Cardiac muscle cell (in vitro differentiated cells and primary cell): ENCODE results near the gene GNLY. TPM values are rescaled to one million over a fixed set of nuclear protein-coding genes. Genes with fewer than 3 reads are reported as not detected.

Source experiments
- DNase-seq, 2 donors: peaks; one replicate each; pipeline versions ENCODE4 v3.0.0 to v3.0.0-alpha.2; 2010 to 2017; ENCODE audit warnings: low read depth in 1 of 2, low spot score in 1 of 2
- H3K27ac ChIP-seq: fragments of 200-600 bp; sonication (generic); 2 replicates; pipeline ENCODE4 v1.5.1; 2016
- H3K27me3 ChIP-seq: fragments of 200-600 bp; sonication (generic); 2 replicates; pipeline ENCODE4 v1.6.0; 2016; ENCODE audit warnings: control low read depth
- H3K36me3 ChIP-seq: fragments of 200-600 bp; sonication (generic); 2 replicates; pipeline ENCODE4 v1.5.1; 2016; ENCODE audit warnings: control low read depth
- H3K4me1 ChIP-seq: fragments of 200-600 bp; sonication (generic); 2 replicates; pipeline ENCODE4 v1.8.1; 2017; ENCODE audit warnings: low read depth, mild to moderate bottlenecking, mixed run types
- H3K4me3 ChIP-seq: fragments of 200-600 bp; sonication (generic); 2 replicates; pipeline ENCODE4 v1.5.1; 2016; ENCODE audit warnings: mild to moderate bottlenecking
- H3K9me3 ChIP-seq: fragments of 200-600 bp; sonication (generic); 2 replicates; pipeline ENCODE4 v1.5.1; 2017; ENCODE audit warnings: low read depth, mild to moderate bottlenecking, control low read depth
- polyA plus RNA-seq: library from polyadenylated mRNA; unstranded; fragments of >200 nt; fragmentation: Nextera tagmentation; extraction: Ambion mirVana; gene quantifications from 2 replicates; pipeline ENCODE4 v1.2.1, GENCODE V29; 2016
- total RNA-seq: library from RNA; depleted of rRNA; stranded (reverse); fragments of >200 nt; gene quantifications from 2 replicates; pipeline ENCODE4 v1.2.3, GENCODE V29; 2016
- TF ChIP-seq, protein P1 (sequence below): IDR thresholded peaks from 2 replicates; pipeline ENCODE4 v1.5.1; 2012; ENCODE audit warnings: low read depth, mild to moderate bottlenecking, low read length

The GNLY gene
- total and polyA plus RNA-seq, 2 experiments from 2014 or later: not detected

DNA sequence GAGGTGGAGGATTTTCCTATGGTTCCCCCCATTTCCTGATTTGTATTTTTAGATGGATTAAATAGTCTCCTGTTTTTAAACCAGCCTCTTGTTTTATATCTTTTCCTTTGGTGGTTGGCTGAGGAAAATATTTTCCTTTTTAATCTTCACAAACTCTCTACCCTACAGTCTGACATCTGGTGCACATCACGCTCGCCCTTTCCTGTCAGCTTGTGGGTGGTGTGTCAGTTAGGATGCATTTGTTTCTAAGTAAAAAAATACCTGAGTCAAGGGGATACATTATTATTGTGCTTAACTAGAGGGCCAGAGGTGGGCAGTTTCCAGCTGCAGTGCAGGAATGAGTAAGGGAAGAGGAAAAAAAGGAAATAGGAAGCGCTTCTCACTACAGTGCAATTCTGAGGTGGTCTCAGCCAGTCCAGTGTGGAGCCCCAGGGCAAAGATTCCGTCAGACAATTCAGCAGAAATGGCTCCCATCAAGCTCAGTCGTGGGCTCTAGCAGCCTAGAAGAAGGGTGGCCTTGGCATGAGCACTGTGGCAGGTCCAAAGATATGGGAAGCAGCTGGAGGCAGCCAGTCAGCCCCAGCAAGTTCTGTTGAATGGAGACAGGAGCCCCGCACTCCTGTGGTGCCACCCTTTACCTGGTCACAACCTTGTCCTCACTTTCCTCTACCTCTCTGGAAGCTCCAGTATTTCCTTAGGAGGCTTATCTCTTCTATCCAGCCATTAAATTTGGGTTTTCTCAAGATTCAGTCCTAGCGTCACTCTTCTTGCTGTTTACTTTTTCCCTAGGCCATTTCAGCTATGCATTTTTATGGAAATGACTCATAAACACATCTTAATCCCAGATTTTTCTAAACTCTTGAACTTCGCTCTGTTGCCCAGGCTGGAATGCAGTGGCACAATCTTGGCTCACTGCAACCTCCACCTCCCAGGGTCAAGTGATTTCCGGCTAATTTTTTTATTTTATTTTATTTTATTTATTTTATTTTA lies 44.7 kb upstream of the GNLY start:
- Histone ChIP-seq H3K36me3 (peaks cover 54% of the 10 kb centered on the region), H3K4me1 (no peaks in the 10 kb centered on the region), H3K27ac (no peak overlapping the region), H3K27me3 (no peaks in the 10 kb centered on the region), H3K9me3 (no peaks in the 10 kb centered on the region), H3K4me3 (no peak overlapping the region)
- peak in 1 of 2 donors; percentile 41 for DNase-seq
- TF ChIP-seq, protein P1, sequence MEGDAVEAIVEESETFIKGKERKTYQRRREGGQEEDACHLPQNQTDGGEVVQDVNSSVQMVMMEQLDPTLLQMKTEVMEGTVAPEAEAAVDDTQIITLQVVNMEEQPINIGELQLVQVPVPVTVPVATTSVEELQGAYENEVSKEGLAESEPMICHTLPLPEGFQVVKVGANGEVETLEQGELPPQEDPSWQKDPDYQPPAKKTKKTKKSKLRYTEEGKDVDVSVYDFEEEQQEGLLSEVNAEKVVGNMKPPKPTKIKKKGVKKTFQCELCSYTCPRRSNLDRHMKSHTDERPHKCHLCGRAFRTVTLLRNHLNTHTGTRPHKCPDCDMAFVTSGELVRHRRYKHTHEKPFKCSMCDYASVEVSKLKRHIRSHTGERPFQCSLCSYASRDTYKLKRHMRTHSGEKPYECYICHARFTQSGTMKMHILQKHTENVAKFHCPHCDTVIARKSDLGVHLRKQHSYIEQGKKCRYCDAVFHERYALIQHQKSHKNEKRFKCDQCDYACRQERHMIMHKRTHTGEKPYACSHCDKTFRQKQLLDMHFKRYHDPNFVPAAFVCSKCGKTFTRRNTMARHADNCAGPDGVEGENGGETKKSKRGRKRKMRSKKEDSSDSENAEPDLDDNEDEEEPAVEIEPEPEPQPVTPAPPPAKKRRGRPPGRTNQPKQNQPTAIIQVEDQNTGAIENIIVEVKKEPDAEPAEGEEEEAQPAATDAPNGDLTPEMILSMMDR: no peak

DNA sequence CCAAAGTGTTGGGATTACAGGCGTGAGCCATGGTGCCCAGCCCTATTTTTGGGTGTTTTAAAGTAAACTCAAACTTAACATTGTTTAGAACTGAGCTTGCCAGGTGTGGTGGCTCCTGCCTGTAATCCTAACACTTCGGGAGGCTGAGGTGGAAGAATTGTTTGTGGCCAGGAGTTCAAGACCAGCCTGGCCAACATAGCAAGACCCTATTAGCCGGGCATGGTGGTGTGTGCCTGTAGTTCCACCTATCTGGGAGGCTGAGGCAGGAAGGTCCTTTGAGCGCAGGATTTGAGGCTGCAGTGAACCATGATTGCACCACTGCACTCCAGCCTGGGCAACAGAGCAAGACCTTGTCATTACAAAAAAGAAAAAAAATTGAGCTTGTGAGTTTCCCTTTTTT lies 43.7 kb upstream of the GNLY start:
- TF ChIP-seq, protein P1: no peak
- H3K27ac ChIP-seq: no peak overlapping the region
- H3K27me3 ChIP-seq: no peaks in the 10 kb centered on the region
- no peaks in the 10 kb centered on the region for H3K9me3 ChIP-seq
- peaks cover 49% of the 10 kb centered on the region for H3K36me3 ChIP-seq
- no peaks in the 10 kb centered on the region for H3K4me1 ChIP-seq
- DNase-seq: no peak
- no peak overlapping the region for H3K4me3 ChIP-seq

DNA sequence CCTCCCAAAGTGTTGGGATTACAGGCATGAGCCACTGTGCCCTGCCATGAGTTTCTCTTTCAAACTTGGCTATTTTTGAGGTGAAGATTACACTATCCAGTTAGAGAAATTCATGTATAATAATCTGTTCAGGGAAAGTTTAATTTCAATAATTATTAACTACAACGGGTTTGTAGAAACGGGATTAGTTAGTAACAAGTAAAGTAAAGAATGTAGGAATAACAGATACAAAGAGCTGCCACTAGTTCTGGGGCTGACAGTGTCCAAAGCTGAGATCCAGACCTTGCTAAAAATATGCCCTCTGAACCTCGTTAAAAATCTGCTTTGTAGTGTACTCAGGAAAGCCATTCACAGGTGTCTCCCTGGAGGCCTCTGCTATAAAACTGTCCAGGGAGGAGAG lies 43.1 kb upstream of the GNLY start:
- no peak for DNase-seq
- Histone ChIP-seq H3K36me3 (peaks cover 44% of the 10 kb centered on the region), H3K9me3 (no peaks in the 10 kb centered on the region), H3K27me3 (no peaks in the 10 kb centered on the region), H3K4me3 (no peak overlapping the region), H3K27ac (no peak overlapping the region), H3K4me1 (no peaks in the 10 kb centered on the region)
- TF ChIP-seq, protein P1: no peak

DNA sequence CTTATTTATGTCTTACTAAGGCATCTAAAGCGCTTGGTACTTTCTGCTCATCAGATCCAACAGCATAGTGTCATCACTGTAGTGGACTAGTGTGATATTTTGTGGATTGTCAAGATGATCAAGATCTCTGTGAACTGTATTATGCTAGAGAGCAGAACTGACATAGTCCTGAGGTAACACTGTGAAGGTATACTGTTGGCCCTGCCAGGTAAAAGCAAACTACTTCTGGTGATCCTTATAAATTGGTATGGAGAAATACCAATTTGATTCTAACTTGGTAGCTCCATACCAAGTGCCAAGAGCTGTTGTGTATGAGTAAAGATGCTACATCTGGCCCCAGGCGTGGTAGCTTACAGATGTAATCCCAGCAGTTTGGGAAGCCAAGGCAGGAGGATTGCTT lies 42.1 kb upstream of the GNLY start:
- H3K27ac ChIP-seq: no peak overlapping the region

GRCh38 chr2:85653996-85654395 lies 40.2 kb upstream of the GNLY start:
- no peaks in the 10 kb centered on the region for H3K27me3 ChIP-seq
- peaks cover 20% of the 10 kb centered on the region for H3K36me3 ChIP-seq
- H3K4me3 ChIP-seq: no peak overlapping the region
- DNase-seq: no peak
- H3K9me3 ChIP-seq: no peaks in the 10 kb centered on the region
- no peaks in the 10 kb centered on the region for H3K4me1 ChIP-seq
- TF ChIP-seq, protein P1: no peak
- no peak overlapping the region for H3K27ac ChIP-seq

More for the DNA sequence above, 42.1 kb upstream of the GNLY start:
- H3K36me3 ChIP-seq: peaks cover 36% of the 10 kb centered on the region
- no peaks in the 10 kb centered on the region for H3K9me3 ChIP-seq
- TF ChIP-seq, protein P1: no peak
- H3K4me1 ChIP-seq: no peaks in the 10 kb centered on the region
- no peaks in the 10 kb centered on the region for H3K27me3 ChIP-seq
- no peak for DNase-seq
- no peak overlapping the region for H3K4me3 ChIP-seq
